ENCODE data around the gene CACNB2.

GRCh38 chr10:18429335-18429734, 289.1 kb downstream of the CACNB2 start:
- TF ChIP-seq CTCF (conservative IDR thresholded peaks at IDR 0.05; ENCODE audit: low read depth, low read length), result no peak
- TF ChIP-seq EZH2 (IDR thresholded peaks at IDR 0.05; ENCODE audit: borderline replicate concordance, low read depth, low read length, poor library complexity, severe bottlenecking), result no peak
